ENCODE results near the gene CYP2B6. TPM values are rescaled to one million over a fixed set of nuclear protein-coding genes. Genes with fewer than 3 reads are reported as not detected.
"Not testable (repeated sequence)": the region's sequence is repeated elsewhere in the genome, so short reads cannot be mapped to it uniquely, and the experiment has no call there.

The CYP2B6 gene
- total RNA-seq, 2 donors from 2014 or later: not detected

- Histone ChIP-seq H3K4me1 (replicated peaks) (no peaks in the 10 kb centered on the region), H3K27me3 (replicated peaks; ENCODE audit: insufficient read depth) (no peaks in the 10 kb centered on the region), H3K9me3 (no peaks in the 10 kb centered on the region), H3K36me3 (no peaks in the 10 kb centered on the region), H3K27ac (no peak overlapping the region), H3K4me3 (no peak overlapping the region)
- DNase-seq (ENCODE audit: low spot score): no peak
- intact Hi-C loops (cut with DNase I): no loop called here
- TF ChIP-seq POLR2AphosphoS5 (IDR thresholded peaks at IDR 0.05) (no peak), POLR2A (IDR thresholded peaks at IDR 0.05) (no peak), CTCF (IDR thresholded peaks at IDR 0.05) (no peak)
- 93% methylated on average over 4 of the region's 4 CpGs for WGBS
Observed at GRCh38 chr19:41029524-41030432, 38.7 kb downstream of the CYP2B6 start.

- H3K36me3 ChIP-seq: no peaks in the 10 kb centered on the region
- H3K4me1 ChIP-seq (replicated peaks): no peaks in the 10 kb centered on the region
- intact Hi-C loops (cut with DNase I): no loop called here
- H3K27me3 ChIP-seq (replicated peaks; ENCODE audit: insufficient read depth): no peaks in the 10 kb centered on the region
- WGBS: 75% methylated on average over 6 of the region's 6 CpGs
- DNase-seq (ENCODE audit: low spot score): no peak
- H3K27ac ChIP-seq: no peak overlapping the region
- TF ChIP-seq CTCF (IDR thresholded peaks at IDR 0.05) (no peak), POLR2A (IDR thresholded peaks at IDR 0.05) (no peak), POLR2AphosphoS5 (IDR thresholded peaks at IDR 0.05) (no peak)
- H3K4me3 ChIP-seq: no peak overlapping the region
- H3K9me3 ChIP-seq: no peaks in the 10 kb centered on the region
Observed at GRCh38 chr19:41030651-41031050, 39.6 kb downstream of the CYP2B6 start.

GRCh38 chr19:41031916-41032315, 40.8 kb downstream of the CYP2B6 start:
- DNase-seq (ENCODE audit: low spot score): no peak
- 0% methylated on average over 2 of the region's 2 CpGs for WGBS

GRCh38 chr19:41033324-41033723, 42.2 kb downstream of the CYP2B6 start:
- DNase-seq (ENCODE audit: low spot score); H3K36me3 ChIP-seq; H3K27ac ChIP-seq; H3K9me3 ChIP-seq; intact Hi-C loops (cut with DNase I); H3K4me3 ChIP-seq; H3K4me1 ChIP-seq (replicated peaks); H3K27me3 ChIP-seq (replicated peaks; ENCODE audit: insufficient read depth): not testable (repeated sequence)
- WGBS: 67% methylated on average over 7 of the region's 7 CpGs

More at GRCh38 chr19:41031916-41032315, 40.8 kb downstream of the CYP2B6 start:
- TF ChIP-seq CTCF (IDR thresholded peaks at IDR 0.05) (no peak), POLR2AphosphoS5 (IDR thresholded peaks at IDR 0.05) (no peak), POLR2A (IDR thresholded peaks at IDR 0.05) (no peak)
- H3K4me3 ChIP-seq: no peak overlapping the region
- H3K9me3 ChIP-seq: no peaks in the 10 kb centered on the region
- H3K27ac ChIP-seq: no peak overlapping the region
- no peaks in the 10 kb centered on the region for H3K36me3 ChIP-seq
- intact Hi-C loops (cut with DNase I): no loop called here
- H3K4me1 ChIP-seq (replicated peaks): no peaks in the 10 kb centered on the region
- no peaks in the 10 kb centered on the region for H3K27me3 ChIP-seq (replicated peaks; ENCODE audit: insufficient read depth)

- Histone ChIP-seq H3K27ac (no peak overlapping the region), H3K4me3 (no peak overlapping the region), H3K9me3 (no peaks in the 10 kb centered on the region), H3K4me1 (replicated peaks) (no peaks in the 10 kb centered on the region), H3K36me3 (no peaks in the 10 kb centered on the region), H3K27me3 (replicated peaks; ENCODE audit: insufficient read depth) (no peaks in the 10 kb centered on the region)
- DNase-seq (ENCODE audit: low spot score): no peak
- no peak for TF ChIP-seq CTCF (IDR thresholded peaks at IDR 0.05)
- no peak for TF ChIP-seq POLR2AphosphoS5 (IDR thresholded peaks at IDR 0.05)
- TF ChIP-seq POLR2A (IDR thresholded peaks at IDR 0.05): no peak
- 75% methylated on average over 1 of the region's 1 CpG for WGBS
- intact Hi-C loops (cut with DNase I): no loop called here
Observed at GRCh38 chr19:41039806-41040205, 48.7 kb downstream of the CYP2B6 start.

GRCh38 chr19:41045095-41045494, 54.0 kb downstream of the CYP2B6 start:
- intact Hi-C loops (cut with DNase I): not testable (repeated sequence)

More at GRCh38 chr19:41045095-41045494, 54.0 kb downstream of the CYP2B6 start:
- not testable (repeated sequence) for H3K9me3 ChIP-seq; H3K36me3 ChIP-seq; DNase-seq (ENCODE audit: low spot score); H3K27me3 ChIP-seq (replicated peaks; ENCODE audit: insufficient read depth); H3K27ac ChIP-seq; H3K4me1 ChIP-seq (replicated peaks); H3K4me3 ChIP-seq
- 42% methylated on average over 1 of the region's 1 CpG for WGBS

Data from prostate gland (tissue), 2 donors.